ENCODE results near the gene ANGPTL2.

GRCh38 chr9:127078336-127078735 is 44.1 kb downstream of the ANGPTL2 start:
- TF ChIP-seq CTCF (conservative IDR thresholded peaks at IDR 0.05 in 1 of 2, IDR thresholded peaks at IDR 0.05 in 1 of 2; ENCODE audit: extremely low read depth in 1 of 2, insufficient read depth in 1 of 2, low read depth in 1 of 2, low read length in 2 of 2): no peak
- TF ChIP-seq EZH2 (IDR thresholded peaks at IDR 0.05; ENCODE audit: borderline replicate concordance, low read length): no peak
